HG02610 (cell line): Measurements from ENCODE around the gene CORIN.
"Not testable (repeated sequence)": the region's sequence is repeated elsewhere in the genome, so short reads cannot be mapped to it uniquely, and the experiment has no call there.

Source experiments
- ATAC-seq: cut with Tn5 transposase; IDR thresholded peaks from one replicate; pipeline ENCODE4 v1.9.1; 2021; ENCODE audit warnings: mild to moderate bottlenecking, moderate library complexity; ENCODE audit not compliant: unreplicated experiment

Gene CORIN

DNA sequence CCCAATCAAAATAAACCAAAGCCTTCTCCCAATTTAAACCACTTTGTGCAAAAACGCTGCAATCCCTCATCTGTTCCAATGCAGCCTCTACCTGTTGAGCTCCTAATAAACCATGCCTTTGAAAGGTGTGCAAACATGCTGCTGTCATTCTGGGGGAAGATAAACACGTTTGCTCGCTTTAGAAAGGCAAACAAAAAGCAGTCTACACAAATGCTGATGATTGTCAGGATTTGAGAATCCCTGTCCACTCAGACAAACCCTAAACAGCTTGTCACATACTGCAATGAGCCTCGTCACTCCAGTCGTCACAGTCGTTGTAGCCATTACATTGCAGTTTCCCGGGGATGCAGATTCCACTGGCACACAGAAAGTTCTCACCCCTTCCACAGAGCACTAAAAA, 145.2 kb downstream of the CORIN start:
- ATAC-seq, result no peak

- ATAC-seq, result not testable (repeated sequence)
Measured at GRCh38 chr4:47691757-47692383, 146.0 kb downstream of the CORIN start.

DNA sequence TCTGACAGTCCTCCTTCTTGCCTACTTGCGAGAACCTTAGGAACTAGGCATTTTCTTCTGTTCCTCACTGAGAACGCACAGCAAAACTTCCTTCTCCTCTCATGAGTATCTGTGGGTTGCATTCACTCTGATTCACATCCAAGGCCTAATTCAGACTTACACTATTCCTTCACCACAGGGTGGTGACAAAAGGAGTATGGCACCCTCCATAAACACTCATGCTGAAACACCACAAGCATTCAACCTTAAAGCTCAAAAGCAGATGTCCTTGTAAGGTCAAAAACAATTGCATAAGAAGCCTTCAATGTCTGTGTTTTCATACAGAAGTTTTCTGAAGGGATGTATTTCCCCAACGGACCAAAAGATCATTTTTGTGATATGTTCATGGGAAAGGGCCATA, 147.3 kb downstream of the CORIN start:
- ATAC-seq, result peak; percentile 80

- ATAC-seq, result peak; percentile 70
Measured at GRCh38 chr4:47686294-47686872, 151.5 kb downstream of the CORIN start.

DNA sequence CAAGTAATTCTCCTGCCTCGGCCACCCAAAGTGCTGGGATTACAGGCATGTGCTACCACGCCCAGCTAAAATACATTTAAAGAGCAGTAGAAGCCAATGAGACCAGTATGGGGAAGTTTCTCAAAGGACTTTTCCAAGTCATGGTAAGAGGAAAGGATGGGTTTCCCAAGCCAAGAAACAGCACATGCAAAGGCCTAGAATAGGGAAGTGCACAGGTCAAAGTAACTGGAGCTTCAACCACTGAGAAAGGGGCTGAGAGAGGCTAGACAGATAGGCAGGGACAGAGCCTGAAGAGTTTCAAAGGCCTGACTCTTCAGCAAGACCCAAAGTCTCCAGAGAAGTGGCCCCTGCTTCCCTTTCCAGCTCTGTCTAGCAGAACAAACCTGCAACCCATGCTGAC, 162.1 kb downstream of the CORIN start:
- no peak for ATAC-seq

DNA sequence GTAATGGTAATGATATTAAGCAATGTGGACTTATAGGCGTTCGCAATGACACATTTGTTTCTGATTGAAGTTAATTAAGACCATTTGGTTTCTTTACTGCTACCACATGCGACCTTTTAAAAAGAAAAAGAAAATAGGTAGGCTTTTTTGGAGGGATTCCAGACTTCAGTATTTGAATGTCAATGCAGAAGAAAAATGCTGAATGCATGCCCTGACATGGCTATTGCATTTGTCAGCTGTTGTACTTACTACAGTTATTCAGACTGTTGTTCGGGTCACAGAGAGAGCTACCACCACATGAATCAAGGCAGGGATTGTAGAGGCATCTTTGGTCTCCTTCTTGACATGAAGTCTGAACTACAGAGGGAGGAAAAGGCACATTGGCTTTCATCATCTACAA, 163.7 kb downstream of the CORIN start:
- ATAC-seq, result no peak

DNA sequence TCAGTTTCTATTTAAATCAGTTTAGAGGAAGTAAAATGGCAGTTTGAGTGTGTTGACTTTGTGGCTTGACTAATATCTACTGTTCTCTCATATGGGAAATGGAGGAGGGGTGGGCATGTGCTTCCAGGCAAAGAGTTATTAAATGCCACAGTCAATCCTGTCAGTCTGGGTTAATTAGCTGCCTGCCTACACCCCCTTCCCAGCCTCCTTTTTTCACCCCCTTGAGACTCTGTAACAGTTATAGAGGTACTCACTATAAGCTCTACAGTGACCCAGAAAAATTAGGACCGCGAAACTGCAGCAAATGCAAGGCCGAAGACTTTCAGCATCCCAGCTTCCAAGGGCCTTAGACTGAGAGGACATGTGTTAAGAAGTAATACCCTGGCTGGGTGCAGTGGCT, 165.2 kb downstream of the CORIN start:
- no peak for ATAC-seq

- no peak for ATAC-seq
Measured at GRCh38 chr4:47669946-47670345, 167.9 kb downstream of the CORIN start.

GRCh38 chr4:47668810-47669408, 169.0 kb downstream of the CORIN start:
- ATAC-seq, result peak; percentile 57

- ATAC-seq, result no peak
Measured at GRCh38 chr4:47668256-47668655, 169.6 kb downstream of the CORIN start.

DNA sequence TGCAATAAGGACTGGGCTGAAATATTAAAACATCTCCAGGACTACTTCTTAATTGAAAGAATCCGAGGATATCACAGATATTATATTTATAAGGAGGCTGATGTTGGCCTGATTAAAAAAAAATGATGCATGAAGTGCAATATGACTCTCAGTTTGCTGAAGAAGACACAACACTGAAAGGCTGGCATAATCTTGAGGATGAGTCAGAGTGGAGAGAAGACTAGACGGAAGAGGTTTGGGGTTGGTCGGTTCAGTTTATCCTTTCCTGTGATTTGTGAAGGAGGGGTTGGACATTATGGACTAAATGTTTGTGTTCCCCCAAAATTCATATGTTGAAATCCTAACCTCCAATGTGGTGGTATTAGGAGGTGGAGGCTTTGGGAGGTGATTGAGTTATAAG, 170.3 kb downstream of the CORIN start:
- no peak for ATAC-seq

DNA sequence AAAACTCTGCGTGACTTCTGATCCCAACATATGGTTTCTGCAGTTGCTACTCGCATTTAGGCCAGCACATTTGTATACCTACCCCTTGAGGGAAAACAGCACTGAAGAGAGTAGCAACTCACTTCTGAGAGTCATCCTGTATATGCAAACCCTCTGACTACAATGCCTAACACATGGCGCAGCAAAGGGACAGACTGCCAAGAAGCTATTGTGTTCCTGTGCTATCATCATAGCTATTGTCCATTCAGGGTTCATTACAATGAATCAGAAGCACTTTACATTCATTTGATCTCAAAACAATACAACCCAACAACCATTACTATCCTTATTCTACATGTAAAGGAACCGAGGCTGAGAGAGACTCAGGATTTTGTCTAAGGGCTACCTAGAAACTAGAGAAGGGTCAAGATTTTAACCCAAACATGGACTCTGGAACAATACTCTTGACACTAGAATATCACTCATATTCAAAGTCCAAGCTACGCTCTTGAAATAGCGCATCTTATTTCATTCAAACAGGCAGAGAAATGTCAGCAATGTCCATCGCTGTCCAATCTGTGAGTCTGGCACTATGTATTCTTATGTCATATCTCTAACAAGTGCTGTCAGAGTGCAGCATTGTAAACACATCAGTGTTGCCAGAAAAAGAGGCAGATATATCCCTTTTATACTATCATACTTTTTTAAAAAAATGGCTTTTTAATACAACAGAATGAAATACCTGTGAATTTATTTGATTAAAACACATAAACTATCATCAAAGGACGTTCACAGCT, 173.6 kb downstream of the CORIN start:
- no peak for ATAC-seq

DNA sequence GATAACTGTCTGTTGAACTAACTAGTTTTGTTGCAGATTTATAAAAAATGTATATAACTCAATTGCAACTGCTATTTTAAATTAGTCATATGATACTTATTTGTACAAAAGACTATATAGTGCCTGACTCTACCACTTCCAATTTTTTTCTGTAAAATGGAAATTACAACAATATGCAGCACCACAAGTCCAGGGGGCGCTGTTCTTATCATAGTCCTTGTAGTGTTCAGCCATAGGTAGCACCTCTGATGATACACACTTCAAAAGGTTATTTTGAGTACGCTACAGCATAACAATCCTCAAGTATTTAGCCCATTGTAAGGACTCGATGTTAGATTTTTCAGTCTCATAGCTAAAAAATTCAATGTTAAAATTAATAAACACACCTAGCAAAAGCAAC, 174.9 kb downstream of the CORIN start:
- ATAC-seq, result no peak

DNA sequence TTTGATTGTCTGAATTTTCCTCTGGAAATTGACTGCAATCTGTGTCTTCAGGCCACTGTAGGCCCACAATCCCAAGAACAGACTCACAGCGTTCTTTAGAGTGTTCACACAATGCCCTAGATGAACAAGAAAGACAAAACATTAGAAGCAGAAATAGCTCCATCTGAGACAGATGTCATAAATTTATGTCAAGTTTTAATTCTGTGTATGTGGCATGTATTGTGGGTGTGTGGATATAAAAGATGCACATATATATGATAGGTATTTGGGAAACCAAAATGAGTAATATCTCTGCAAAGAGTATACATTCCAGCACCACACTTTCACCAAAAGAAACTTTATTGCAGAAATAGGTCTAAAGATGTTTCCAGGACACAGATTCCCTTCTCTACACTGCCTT, 176.1 kb downstream of the CORIN start:
- no peak for ATAC-seq

- no peak for ATAC-seq
Measured at GRCh38 chr4:47659342-47659741, 178.5 kb downstream of the CORIN start.

GRCh38 chr4:47654972-47655693, 182.7 kb downstream of the CORIN start:
- no peak for ATAC-seq

- no peak for ATAC-seq
Measured at GRCh38 chr4:47652092-47652491, 185.8 kb downstream of the CORIN start.

DNA sequence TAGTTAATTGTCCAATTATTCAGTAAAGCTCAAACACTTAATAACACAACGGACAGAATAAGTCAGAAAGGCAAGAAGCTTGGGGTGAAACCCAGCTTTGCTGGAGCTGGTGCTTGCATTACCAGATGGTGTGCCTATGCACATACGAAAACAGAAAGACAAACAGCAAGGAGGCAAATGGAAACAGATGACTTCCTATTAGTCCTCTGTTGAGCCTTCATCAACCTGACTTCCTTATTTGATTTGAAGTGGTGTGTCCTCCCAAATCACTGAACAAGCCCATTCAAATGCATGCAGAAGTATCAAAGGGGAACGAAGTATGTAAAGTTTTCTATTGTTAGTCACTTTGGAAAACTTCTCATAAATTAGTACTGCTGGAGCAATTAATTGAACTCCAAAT, 186.6 kb downstream of the CORIN start:
- ATAC-seq, result no peak

DNA sequence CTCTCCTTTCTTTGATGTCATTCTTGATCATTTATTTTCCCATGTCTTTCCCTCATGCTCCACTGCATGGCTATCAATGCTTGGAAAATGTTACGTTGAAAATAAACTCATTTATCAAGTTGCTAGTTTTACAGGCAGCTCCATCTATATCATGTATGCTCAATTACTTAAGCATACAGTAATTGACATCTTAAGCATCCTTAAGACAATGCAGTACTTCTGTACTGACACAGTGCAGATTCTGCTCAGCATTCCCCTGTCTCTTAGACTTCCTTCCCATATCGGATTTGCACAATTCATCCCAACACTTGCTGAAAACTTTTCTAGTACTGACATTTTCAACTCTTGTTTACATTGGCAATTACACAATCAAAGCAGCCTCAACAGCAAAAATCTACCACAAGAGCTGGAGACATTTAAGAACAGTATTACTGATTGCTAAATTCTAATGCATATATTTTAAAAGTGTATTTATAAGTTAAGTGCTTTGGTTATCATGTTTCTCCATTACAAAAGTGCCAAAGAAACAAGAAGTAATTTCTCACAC, 187.2 kb downstream of the CORIN start:
- ATAC-seq, result no peak

DNA sequence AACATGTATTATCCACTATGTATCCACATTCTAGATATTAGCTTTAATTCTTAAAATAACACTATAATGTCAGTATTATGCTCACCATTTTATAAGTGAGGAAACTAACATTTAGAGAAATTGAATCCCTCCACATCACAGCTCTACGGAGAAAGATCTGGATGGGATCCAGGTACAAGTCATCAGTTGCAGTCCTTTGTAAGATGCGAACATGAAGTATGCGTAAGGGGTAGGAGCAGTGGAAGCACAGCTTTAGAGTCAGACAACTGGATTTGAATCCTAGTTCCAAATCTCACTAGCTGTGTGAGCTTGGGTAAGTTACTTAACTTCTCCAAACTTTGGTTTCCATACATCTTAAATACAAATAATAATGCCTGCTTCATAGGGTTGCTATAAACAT, 190.3 kb downstream of the CORIN start:
- no peak for ATAC-seq

DNA sequence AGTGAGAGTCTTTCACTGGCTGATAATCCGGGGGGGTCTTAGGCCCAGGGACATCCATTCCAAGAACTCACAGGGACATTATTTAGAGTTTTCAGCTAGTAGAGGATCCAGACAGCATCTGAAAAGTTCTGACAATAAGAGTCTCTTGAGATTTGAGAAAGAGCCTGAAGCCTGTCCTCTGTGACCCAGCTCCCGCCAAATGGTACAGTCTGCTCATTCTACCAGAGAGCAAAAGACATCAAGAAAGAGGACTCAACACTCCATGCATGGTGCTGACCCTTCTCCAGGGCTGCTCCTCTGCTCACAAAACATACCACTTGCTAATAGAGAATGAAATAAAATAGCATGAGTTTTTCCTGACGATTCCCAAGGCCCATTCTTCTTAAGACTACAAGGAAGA, 190.8 kb downstream of the CORIN start:
- ATAC-seq, result no peak
